GM20000 (cell line): ENCODE data around the gene CDH18.

Source experiments
- DNase-seq: peaks from one replicate; pipeline ENCODE4 v3.0.0; 2012; ENCODE audit warnings: low spot score
- TF ChIP-seq, protein P1 (sequence below): IDR thresholded peaks from 2 replicates; pipeline ENCODE4 v1.5.1; 2012; ENCODE audit warnings: mild to moderate bottlenecking, control low read depth; ENCODE audit errors: extremely low read depth, missing control alignments

The CDH18 gene

GRCh38 chr5:19978476-19978875 lies 9.5 kb downstream of the CDH18 start:
- DNase-seq = no peak
- TF ChIP-seq, protein P1, sequence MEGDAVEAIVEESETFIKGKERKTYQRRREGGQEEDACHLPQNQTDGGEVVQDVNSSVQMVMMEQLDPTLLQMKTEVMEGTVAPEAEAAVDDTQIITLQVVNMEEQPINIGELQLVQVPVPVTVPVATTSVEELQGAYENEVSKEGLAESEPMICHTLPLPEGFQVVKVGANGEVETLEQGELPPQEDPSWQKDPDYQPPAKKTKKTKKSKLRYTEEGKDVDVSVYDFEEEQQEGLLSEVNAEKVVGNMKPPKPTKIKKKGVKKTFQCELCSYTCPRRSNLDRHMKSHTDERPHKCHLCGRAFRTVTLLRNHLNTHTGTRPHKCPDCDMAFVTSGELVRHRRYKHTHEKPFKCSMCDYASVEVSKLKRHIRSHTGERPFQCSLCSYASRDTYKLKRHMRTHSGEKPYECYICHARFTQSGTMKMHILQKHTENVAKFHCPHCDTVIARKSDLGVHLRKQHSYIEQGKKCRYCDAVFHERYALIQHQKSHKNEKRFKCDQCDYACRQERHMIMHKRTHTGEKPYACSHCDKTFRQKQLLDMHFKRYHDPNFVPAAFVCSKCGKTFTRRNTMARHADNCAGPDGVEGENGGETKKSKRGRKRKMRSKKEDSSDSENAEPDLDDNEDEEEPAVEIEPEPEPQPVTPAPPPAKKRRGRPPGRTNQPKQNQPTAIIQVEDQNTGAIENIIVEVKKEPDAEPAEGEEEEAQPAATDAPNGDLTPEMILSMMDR = no peak

DNA sequence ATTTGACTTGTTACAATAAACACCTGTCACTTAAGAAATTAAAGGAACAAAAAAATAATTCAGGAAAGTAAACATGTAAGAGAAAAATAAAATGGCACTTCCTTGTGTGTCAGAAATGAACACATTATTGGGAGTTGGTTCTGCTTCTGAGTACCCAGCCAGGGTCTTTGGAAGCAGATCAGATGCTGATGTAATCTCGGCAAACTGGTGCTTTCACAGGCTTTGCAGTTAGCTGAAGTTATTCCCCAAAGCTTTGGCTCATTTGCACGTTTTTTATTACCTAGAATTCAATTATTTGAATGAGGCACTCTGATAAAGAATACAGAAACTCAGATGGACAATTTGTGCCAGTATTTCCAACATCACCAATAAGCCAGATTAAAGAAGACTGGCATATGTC lies 10.9 kb downstream of the CDH18 start:
- TF ChIP-seq, protein P1 = no peak
- no peak for DNase-seq

- TF ChIP-seq, protein P1 = no peak
- no peak for DNase-seq
Measured at GRCh38 chr5:19975795-19976194, 12.2 kb downstream of the CDH18 start.

DNA sequence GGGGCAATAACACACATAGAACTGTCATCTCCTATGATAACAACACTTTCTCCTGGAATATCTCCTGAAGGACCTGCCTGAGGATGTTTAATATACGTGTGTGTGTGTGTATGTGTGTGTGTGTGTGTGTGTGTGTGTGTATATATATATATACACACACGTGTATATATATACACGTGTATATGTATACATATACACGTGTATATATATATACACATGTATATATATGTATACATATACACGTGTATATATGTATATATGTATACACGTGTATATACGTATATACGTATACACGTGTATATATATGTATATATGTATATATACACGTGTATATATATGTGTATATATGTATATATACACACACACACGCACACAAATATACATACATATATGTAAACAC lies 27.5 kb downstream of the CDH18 start:
- no peak for DNase-seq
- TF ChIP-seq, protein P1 = no peak

- DNase-seq = no peak
- TF ChIP-seq, protein P1 = no peak
Measured at GRCh38 chr5:19959830-19960384, 28.1 kb downstream of the CDH18 start.

- TF ChIP-seq, protein P1 = no peak
- DNase-seq = no peak
Measured at GRCh38 chr5:19950897-19951296, 37.1 kb downstream of the CDH18 start.

GRCh38 chr5:19940192-19940591 lies 47.8 kb downstream of the CDH18 start:
- DNase-seq = no peak
- TF ChIP-seq, protein P1 = no peak
